WTC11 (cell line): ENCODE data around the gene ECM1. TPM values are rescaled to one million over a fixed set of nuclear protein-coding genes. Genes with fewer than 3 reads are reported as not detected.

ENCODE experiments used
- ATAC-seq: fragments of 200-7000 bp; cut with Tn5 transposase; 2 replicates; pipeline ENCODE4 v1.10.0; 2021; ENCODE audit warnings: mild to moderate bottlenecking, moderate library complexity
- CTCF ChIA-PET: fragments of 300-600 bp; sonication (Branson Sonifier 250); formaldehyde crosslinking; loops from one replicate; lab custom pipeline; 2021; ENCODE audit warnings: antibody characterized with exemption; lab: Charles Lee
- POLR2A ChIA-PET: fragments of 350-600 bp; sonication (Branson Sonifier 250); formaldehyde crosslinking; loops from one replicate; lab custom pipeline; 2021; ENCODE audit warnings: antibody characterized with exemption; lab: Charles Lee
- DNase-seq: peaks from one replicate; pipeline ENCODE4 v3.0.0; 2021; ENCODE audit warnings: low spot score
- H3K27ac Mint-ChIP-seq: 2 replicates; pipeline ENCODE4 v1.8.0; 2021; ENCODE audit warnings: mixed read lengths
- H3K27me3 Mint-ChIP-seq: 2 replicates; pipeline ENCODE4 v1.8.0; 2021; ENCODE audit warnings: low read depth, mild to moderate bottlenecking, moderate library complexity, mixed read lengths
- H3K36me3 Mint-ChIP-seq: 2 replicates; pipeline ENCODE4 v1.8.0; 2021; ENCODE audit warnings: mixed read lengths
- H3K4me1 Mint-ChIP-seq: 2 replicates; pipeline ENCODE4 v1.8.0; 2022; ENCODE audit warnings: mixed read lengths
- H3K4me3 Mint-ChIP-seq: 2 replicates; pipeline ENCODE4 v1.8.0; 2021; ENCODE audit warnings: mild to moderate bottlenecking, moderate library complexity, mixed read lengths
- H3K9me3 Mint-ChIP-seq: 2 replicates; pipeline ENCODE4 v1.8.0; 2021; ENCODE audit warnings: mixed read lengths
- EMX1 ChIP-seq: fragments of 250-450 bp; sonication (Bioruptor Pico); IDR thresholded peaks from 2 replicates; pipeline ENCODE4 v1.8.0; 2021; ENCODE audit warnings: mild to moderate bottlenecking
- GABPB1 ChIP-seq: sonication (generic); formaldehyde crosslinking; IDR thresholded peaks from 2 replicates; pipeline ENCODE4 v1.8.1; 2023; ENCODE audit warnings: mild to moderate bottlenecking, missing genetic modification reagents
- NR1H2 ChIP-seq: sonication (generic); formaldehyde crosslinking; IDR thresholded peaks from 2 replicates; pipeline ENCODE4 v1.9.0; 2021; ENCODE audit warnings: mild to moderate bottlenecking, moderate library complexity, missing genetic modification reagents
- NR2C2 ChIP-seq: sonication (generic); formaldehyde crosslinking; IDR thresholded peaks from 2 replicates; pipeline ENCODE4 v1.8.0; 2022; ENCODE audit warnings: mild to moderate bottlenecking, missing genetic modification reagents
- RELA ChIP-seq: sonication (generic); formaldehyde crosslinking; IDR thresholded peaks from 2 replicates; pipeline ENCODE4 v1.8.1; 2022; ENCODE audit warnings: missing genetic modification reagents, mild to moderate bottlenecking, borderline replicate concordance
- SP1 ChIP-seq: sonication (generic); formaldehyde crosslinking; conservative IDR thresholded peaks from 2 replicates; pipeline ENCODE4 v1.8.1; 2022; ENCODE audit warnings: missing genetic modification reagents
- total RNA-seq: library from RNA; stranded (reverse); gene quantifications from 3 replicates; pipeline ENCODE4 v1.2.3, GENCODE V29; 2021
- TF ChIP-seq, protein P1 (sequence below): sonication (generic); formaldehyde crosslinking; conservative IDR thresholded peaks from 2 replicates; pipeline ENCODE4 v1.8.1; 2022; ENCODE audit warnings: mild to moderate bottlenecking, missing genetic modification reagents
- TF ChIP-seq, protein P2 (sequence below): sonication (generic); formaldehyde crosslinking; IDR thresholded peaks from 2 replicates; pipeline ENCODE4 v1.8.0; 2022; ENCODE audit warnings: mild to moderate bottlenecking, missing genetic modification reagents
- TF ChIP-seq, protein P3 (sequence below): sonication (generic); formaldehyde crosslinking; IDR thresholded peaks from 2 replicates; pipeline ENCODE4 v1.8.1; 2023; ENCODE audit warnings: mild to moderate bottlenecking, moderate library complexity, missing genetic modification reagents
- TF ChIP-seq, protein P4 (sequence below): fragments of 250-450 bp; sonication (Bioruptor Pico); IDR thresholded peaks from 2 replicates; pipeline ENCODE4 v1.9.0; 2021; ENCODE audit warnings: mild to moderate bottlenecking

Gene ECM1
- total RNA-seq, 1 experiment from 2014 or later, result 1.6 TPM

DNA sequence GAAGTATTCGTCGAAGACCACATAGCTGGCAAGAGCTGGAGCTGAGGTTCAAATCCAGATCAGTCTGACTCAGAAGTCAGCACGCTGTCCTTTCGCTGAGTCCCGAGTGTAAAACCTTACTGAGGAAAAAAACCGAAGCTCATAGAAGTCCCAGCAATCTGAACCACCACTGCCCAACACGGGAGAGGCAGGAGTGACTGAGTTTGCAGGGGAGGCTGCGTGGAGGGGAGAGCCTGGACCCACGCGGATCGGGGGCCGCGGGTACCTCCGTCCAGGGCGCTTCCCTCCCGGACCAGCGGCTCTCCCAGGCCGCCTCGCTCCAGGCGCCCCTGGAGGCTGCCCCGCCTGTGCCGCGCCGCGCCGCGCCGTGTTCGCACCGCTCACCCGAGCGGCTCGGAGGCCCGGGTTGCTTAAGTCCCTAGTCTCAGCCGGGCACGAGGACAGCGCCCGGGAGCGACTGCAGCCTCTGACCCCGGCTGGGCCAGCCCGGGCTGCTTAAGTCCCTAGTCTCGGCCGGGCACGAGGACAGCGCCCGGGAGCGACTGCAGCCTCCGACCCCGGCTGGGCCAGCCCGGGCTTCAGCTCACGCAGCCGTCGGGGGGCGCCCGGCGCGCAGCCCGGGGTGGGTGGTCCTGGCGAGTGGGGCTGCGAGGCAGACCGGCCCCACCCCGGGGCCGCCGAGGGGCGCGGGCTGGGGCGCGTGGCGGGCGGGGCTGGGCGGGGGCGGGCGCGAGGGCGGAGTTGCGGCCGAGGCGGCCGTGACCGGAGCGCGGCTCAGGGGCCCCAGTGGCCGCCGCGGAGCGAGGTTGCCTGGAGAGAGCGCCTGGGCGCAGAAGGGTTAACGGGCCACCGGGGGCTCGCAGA is 41.0 kb downstream of the ECM1 start, which contains the start of gene ADAMTSL4:
Gene ADAMTSL4, plus strand, starts transcription at position 777 of the 864 bp plus-strand sequence. CDS start 2,881 bp downstream, outside the sequence.
- CTCF ChIA-PET, result interaction anchor here (1.8 to 8.2 kb wide), 3 partner anchors 11 to 32 kb away, joined by 5 to 124 read pairs (median 97); no protein-coding TSS in a partner anchor
- Mint-ChIP-seq H3K27me3 (peaks cover 43% of the 10 kb centered on the region), H3K9me3 (no peaks in the 10 kb centered on the region), H3K4me3 (peak within 1 kb of the TSS; percentile 80), H3K27ac (no peak within 1 kb of the TSS), H3K36me3 (no peaks in the 10 kb centered on the region), H3K4me1 (peaks cover 25% of the 10 kb centered on the region)
- DNase-seq, result peak; percentile 63
- ATAC-seq, result peak; percentile 63
- TF ChIP-seq, protein P1, sequence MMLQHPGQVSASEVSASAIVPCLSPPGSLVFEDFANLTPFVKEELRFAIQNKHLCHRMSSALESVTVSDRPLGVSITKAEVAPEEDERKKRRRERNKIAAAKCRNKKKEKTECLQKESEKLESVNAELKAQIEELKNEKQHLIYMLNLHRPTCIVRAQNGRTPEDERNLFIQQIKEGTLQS (CRISPR knock-in tag), result no peak
- TF ChIP-seq, protein P2, sequence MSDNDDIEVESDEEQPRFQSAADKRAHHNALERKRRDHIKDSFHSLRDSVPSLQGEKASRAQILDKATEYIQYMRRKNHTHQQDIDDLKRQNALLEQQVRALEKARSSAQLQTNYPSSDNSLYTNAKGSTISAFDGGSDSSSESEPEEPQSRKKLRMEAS (CRISPR knock-in tag), result peak; percentile 45; the same call in 1 of the 2 replicates
- TF ChIP-seq NR1H2 (CRISPR knock-in tag), result no peak
- TF ChIP-seq GABPB1 (CRISPR knock-in tag), result no peak
- 0 out of 2 replicates have a peak, but pooled peaks have one; percentile 14 for TF ChIP-seq SP1
- TF ChIP-seq, protein P3, sequence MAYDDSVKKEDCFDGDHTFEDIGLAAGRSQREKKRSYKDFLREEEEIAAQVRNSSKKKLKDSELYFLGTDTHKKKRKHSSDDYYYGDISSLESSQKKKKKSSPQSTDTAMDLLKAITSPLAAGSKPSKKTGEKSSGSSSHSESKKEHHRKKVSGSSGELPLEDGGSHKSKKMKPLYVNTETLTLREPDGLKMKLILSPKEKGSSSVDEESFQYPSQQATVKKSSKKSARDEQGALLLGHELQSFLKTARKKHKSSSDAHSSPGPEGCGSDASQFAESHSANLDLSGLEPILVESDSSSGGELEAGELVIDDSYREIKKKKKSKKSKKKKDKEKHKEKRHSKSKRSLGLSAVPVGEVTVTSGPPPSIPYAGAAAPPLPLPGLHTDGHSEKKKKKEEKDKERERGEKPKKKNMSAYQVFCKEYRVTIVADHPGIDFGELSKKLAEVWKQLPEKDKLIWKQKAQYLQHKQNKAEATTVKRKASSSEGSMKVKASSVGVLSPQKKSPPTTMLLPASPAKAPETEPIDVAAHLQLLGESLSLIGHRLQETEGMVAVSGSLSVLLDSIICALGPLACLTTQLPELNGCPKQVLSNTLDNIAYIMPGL (CRISPR knock-in tag), result peak; percentile 37; the same call in 1 of the 2 replicates
- POLR2A ChIA-PET, result interaction anchor here (0.6 to 1.4 kb wide), 6 partner anchors 10 to 185 kb away, joined by 3 to 5 read pairs (median 4); partner anchors contain the start of genes FALEC and RPRD2

DNA sequence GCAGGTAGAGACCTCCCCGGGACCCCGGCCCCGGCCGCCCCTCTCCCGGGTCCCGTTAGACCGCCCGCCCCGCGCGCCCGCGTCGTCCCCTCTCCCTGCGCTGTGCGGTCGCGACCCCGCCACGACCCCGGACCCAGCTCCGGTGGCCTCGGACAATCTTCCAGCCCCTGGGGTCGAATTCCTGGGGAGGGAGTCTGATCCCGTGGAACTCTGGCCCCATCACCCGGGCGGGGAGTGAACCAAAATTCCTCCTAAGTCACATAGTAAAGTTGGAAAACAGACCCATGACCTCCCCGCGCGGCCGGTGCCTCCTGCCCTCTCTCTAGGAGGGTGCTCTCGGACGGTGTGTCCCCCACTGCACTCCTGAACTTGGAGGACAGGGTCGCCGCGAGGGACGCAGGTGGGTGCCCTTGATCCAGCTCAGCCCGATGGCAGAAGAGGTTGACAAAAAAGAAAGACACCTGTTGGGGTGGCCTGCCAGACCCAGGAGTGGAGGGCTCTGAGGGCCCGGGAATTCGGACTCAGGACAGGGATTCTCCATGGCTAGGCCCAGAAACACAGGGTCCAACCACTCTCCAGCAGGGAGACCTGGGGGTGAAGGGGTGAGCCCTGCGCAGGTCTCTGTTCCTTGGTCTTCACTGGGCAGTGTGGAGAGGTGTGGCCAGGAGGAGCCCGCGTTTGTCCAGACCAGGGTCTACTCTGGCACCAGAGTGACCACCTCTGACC is 41.8 kb downstream of the ECM1 start:
- Mint-ChIP-seq H3K27me3 (peaks cover 43% of the 10 kb centered on the region), H3K9me3 (no peaks in the 10 kb centered on the region), H3K4me3 (peak overlapping the region; percentile 80), H3K27ac (no peak overlapping the region), H3K36me3 (no peaks in the 10 kb centered on the region), H3K4me1 (peaks cover 25% of the 10 kb centered on the region)
- DNase-seq (peak; percentile 65), ATAC-seq (peak; percentile 7)
- ChIA-PET CTCF (interaction anchor here (1.3 to 8.2 kb wide), 3 partner anchors 10 to 34 kb away, joined by 3 to 124 read pairs (median 97); partner anchors contain the start of gene FALEC), POLR2A (interaction anchor here (0.6 to 1.4 kb wide), 6 partner anchors 9 to 198 kb away, joined by 3 to 5 read pairs (median 4); partner anchors contain the start of gene RPRD2)
- TF ChIP-seq SP1, result 0 out of 2 replicates have a peak, but pooled peaks have one; percentile 2
- TF ChIP-seq, protein P3 (CRISPR knock-in tag), result no peak
- TF ChIP-seq, all 79 proteins: peak for 1

DNA sequence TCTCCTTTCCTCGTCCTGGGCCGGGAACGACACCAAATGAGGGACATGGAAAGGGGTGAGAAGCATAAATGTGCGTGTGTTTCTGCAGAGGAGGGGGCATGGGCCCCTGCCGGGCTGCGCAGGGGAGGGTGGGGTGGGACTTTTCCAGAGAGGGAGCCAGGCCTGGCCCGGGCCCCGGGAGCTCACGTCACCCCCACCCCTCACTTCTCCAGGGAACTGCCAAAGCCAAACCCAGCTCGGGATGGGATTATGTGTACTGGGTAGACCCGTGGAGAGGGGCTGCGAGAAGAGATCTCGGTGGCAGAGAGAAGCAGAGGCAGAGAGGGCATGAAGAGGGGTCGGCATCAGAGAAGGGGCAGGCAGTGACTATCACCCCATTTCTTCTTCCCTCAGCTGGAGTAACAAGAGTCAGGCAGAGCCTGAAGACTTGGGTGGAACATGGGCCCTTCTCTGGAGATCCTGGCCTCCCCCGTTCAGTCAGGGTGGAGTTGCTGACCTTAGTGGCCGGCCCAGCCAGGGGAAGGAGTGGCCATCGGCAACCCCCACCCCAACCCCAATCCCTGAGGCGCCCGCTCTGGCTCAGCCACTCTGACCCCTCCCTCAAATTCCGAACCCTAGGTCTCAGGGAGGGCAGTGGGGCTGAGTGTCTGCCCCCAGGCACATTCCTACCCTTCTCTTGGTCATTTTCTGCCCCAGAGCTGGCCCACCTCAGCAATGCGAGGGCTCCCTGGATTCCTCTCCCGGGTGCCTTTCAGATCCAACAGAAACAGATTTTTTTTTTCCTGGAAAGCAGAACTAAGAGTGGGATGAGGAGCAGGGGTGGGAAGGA is 42.5 kb downstream of the ECM1 start:
- TF ChIP-seq, protein P4, sequence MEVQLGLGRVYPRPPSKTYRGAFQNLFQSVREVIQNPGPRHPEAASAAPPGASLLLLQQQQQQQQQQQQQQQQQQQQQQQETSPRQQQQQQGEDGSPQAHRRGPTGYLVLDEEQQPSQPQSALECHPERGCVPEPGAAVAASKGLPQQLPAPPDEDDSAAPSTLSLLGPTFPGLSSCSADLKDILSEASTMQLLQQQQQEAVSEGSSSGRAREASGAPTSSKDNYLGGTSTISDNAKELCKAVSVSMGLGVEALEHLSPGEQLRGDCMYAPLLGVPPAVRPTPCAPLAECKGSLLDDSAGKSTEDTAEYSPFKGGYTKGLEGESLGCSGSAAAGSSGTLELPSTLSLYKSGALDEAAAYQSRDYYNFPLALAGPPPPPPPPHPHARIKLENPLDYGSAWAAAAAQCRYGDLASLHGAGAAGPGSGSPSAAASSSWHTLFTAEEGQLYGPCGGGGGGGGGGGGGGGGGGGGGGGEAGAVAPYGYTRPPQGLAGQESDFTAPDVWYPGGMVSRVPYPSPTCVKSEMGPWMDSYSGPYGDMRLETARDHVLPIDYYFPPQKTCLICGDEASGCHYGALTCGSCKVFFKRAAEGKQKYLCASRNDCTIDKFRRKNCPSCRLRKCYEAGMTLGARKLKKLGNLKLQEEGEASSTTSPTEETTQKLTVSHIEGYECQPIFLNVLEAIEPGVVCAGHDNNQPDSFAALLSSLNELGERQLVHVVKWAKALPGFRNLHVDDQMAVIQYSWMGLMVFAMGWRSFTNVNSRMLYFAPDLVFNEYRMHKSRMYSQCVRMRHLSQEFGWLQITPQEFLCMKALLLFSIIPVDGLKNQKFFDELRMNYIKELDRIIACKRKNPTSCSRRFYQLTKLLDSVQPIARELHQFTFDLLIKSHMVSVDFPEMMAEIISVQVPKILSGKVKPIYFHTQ (CRISPR knock-in tag), result no peak
- TF ChIP-seq RELA (CRISPR knock-in tag), result no peak
- no peak for TF ChIP-seq NR1H2 (CRISPR knock-in tag)
- no peak for TF ChIP-seq EMX1 (CRISPR knock-in tag)
- no peak for TF ChIP-seq NR2C2
- DNase-seq (no peak), ATAC-seq (no peak)
- Mint-ChIP-seq H3K9me3 (no peaks in the 10 kb centered on the region), H3K27ac (no peak overlapping the region), H3K4me3 (peak overlapping the region; percentile 80), H3K36me3 (peaks cover 2% of the 10 kb centered on the region; the same call in 1 of the 2 replicates), H3K4me1 (peaks cover 26% of the 10 kb centered on the region), H3K27me3 (peaks cover 43% of the 10 kb centered on the region)
- ChIA-PET CTCF (interaction anchor here (1.3 to 8.2 kb wide), 3 partner anchors 10 to 35 kb away, joined by 3 to 124 read pairs (median 97); partner anchors contain the start of gene FALEC), POLR2A (interaction anchor here (1.1 to 1.4 kb wide), 3 partner anchors 8 to 18 kb away, joined by 4 read pairs; no protein-coding TSS in a partner anchor)
